ENCODE data around the gene CD8B. TPM values are rescaled to one million over a fixed set of nuclear protein-coding genes. Genes with fewer than 3 reads are reported as not detected.
A peak's percentile ranks its signal among the peaks of the same experiment; 100 is the strongest.
"Not testable (repeated sequence)": the region's sequence is repeated elsewhere in the genome, so short reads cannot be mapped to it uniquely, and the experiment has no call there.

CD8B gene
- total RNA-seq (2021; ENCODE audit: unreplicated experiment): 0.47 TPM
- polyA plus RNA-seq (2012): not detected in 2 replicates
- Bru-seq, nascent RNA: not detected
- BruChase-seq, experiment 1, labeled RNA remaining after a 6-hour chase: not detected
- not detected for BruChase-seq, experiment 2, labeled RNA remaining after a 2-hour chase
- long read RNA-seq: 0 reads

DNA sequence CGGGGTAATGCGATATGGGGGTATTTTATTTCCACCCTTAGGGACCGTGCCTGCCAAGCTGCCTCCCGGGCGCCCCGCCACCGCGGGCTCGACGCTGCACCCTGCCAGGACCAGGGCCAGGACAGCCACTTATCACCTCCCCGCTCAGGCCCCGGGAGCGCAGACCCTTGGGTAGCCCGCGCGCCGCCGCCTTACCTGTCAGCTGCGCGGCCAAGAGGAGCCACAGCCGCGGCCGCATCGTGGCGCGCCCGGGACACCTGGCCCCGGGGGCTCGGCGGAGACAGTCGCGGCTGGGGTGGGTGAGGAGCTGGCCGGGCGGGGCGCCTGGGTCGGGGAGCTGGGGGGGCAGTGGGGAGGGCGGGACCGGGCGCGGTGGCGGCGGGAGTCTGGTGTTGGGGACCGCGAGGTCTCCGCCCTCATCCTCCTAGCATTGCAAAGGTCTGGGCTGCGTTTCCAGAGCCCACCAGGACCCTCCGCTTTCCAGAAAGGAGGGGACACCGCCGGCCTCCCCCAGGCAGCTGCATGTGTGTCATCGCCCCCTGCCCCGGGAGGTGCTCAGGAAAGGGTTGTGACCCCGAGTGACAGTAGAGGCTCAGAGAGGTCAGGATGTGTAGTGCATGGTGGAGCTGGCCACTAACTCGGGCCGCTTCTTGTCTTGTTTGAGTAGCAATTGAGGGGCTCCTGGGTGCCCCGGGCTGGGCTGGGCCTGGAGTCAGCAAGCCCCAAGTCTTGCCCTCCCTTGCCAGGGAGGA, at the start of gene CD8B:
TSS of gene CD8B (minus strand) at position 259 of the 752 bp plus-strand sequence. CDS start at position 238, 21 bp downstream.
- BruUV-seq (replicated peaks); H3K4me1 ChIP-seq (ENCODE audit: control insufficient read depth in 1 of 2, insufficient read depth in 2 of 2, low read length in 2 of 2); H3K27me3 ChIP-seq (ENCODE audit: insufficient read depth, low read length); H3K36me3 ChIP-seq (ENCODE audit: control insufficient read depth in 1 of 2, insufficient read depth in 2 of 2, low read length in 2 of 2); H3K79me2 ChIP-seq (ENCODE audit: insufficient read depth, low read length); H3K9ac ChIP-seq (ENCODE audit: low read length); POLR2A ChIA-PET; H3K4me3 ChIP-seq (replicated peaks in 1 of 2; ENCODE audit: low read depth in 1 of 2, low read length in 2 of 2); H3K9me2 ChIP-seq (ENCODE audit: insufficient read depth); CTCF ChIA-PET; RAD21 ChIA-PET (ENCODE audit: low non-redundant PET in 1 of 2, low total read pairs in 2 of 2, uncharacterized antibody in 2 of 2, unreplicated experiment in 2 of 2); intact Hi-C loops (cut with micrococcal nuclease); DNase-seq (ENCODE audit: low read depth, low spot score); H2AFZ ChIP-seq (ENCODE audit: low read depth, low read length, poor library complexity, severe bottlenecking); H4K20me1 ChIP-seq (ENCODE audit: insufficient read depth); H3K4me2 ChIP-seq (ENCODE audit: low read length); H3K27ac ChIP-seq (ENCODE audit: low read depth, low read length); H3K9me3 ChIP-seq (ENCODE audit: control insufficient read depth in 1 of 2, insufficient read depth in 1 of 2, low read depth in 1 of 2, low read length in 2 of 2); ATAC-seq: not testable (repeated sequence)

DNA sequence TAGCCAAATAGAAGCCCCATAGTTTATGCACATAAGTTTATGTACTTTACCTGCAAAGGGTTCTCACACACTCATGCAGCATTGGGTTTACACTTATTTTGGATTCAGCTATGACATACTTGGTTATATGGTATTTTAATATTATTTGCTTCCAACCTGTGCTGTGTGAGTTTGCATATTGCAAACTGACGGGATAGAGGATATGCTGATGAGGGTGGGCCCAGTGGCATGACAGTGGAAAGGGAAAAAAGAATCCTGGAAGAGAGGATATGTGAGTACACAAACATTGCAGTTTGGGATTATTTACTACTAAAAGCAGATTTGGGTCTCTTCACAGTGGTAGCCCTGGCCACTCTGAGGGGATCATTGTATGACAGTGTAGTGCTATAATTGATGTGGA, 44.2 kb upstream of the CD8B start:
- H4K20me1 ChIP-seq (ENCODE audit: insufficient read depth); ATAC-seq; POLR2A ChIA-PET; H3K36me3 ChIP-seq (ENCODE audit: control insufficient read depth in 1 of 2, insufficient read depth in 2 of 2, low read length in 2 of 2); H3K4me2 ChIP-seq (ENCODE audit: low read length); DNase-seq (ENCODE audit: low read depth, low spot score); H3K9me3 ChIP-seq (ENCODE audit: control insufficient read depth in 1 of 2, insufficient read depth in 1 of 2, low read depth in 1 of 2, low read length in 2 of 2); H3K9ac ChIP-seq (ENCODE audit: low read length); H2AFZ ChIP-seq (ENCODE audit: low read depth, low read length, poor library complexity, severe bottlenecking); H3K27me3 ChIP-seq (ENCODE audit: insufficient read depth, low read length); H3K4me1 ChIP-seq (ENCODE audit: control insufficient read depth in 1 of 2, insufficient read depth in 2 of 2, low read length in 2 of 2); H3K9me2 ChIP-seq (ENCODE audit: insufficient read depth); H3K79me2 ChIP-seq (ENCODE audit: insufficient read depth, low read length); intact Hi-C loops (cut with micrococcal nuclease); H3K27ac ChIP-seq (ENCODE audit: low read depth, low read length); RAD21 ChIA-PET (ENCODE audit: low non-redundant PET in 1 of 2, low total read pairs in 2 of 2, uncharacterized antibody in 2 of 2, unreplicated experiment in 2 of 2); CTCF ChIA-PET; BruUV-seq (replicated peaks); H3K4me3 ChIP-seq (replicated peaks in 1 of 2; ENCODE audit: low read depth in 1 of 2, low read length in 2 of 2): not testable (repeated sequence)

DNA sequence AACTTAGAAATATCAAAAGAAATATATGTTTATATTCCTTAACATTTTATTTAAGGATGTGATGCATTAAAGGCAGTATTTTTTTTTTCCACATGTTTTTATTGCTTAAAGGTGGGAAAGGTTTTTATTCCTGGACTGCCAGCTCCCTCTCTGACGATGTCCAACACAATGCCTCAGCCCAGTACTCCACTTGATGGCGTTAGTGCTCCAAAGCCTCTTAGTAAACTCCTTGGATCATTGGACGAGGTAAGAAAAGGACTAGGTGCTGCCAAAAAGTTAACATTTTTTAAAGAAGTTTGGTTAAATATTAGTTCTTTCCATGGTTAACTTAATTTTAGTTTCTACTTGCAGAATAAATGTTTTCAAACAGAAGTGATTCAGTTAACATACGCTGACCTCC, 39.0 kb upstream of the CD8B start:
- H3K4me1 ChIP-seq (ENCODE audit: control insufficient read depth in 1 of 2, insufficient read depth in 2 of 2, low read length in 2 of 2); BruUV-seq (replicated peaks); H3K27ac ChIP-seq (ENCODE audit: low read depth, low read length); H3K79me2 ChIP-seq (ENCODE audit: insufficient read depth, low read length); H3K4me2 ChIP-seq (ENCODE audit: low read length); H3K27me3 ChIP-seq (ENCODE audit: insufficient read depth, low read length); H4K20me1 ChIP-seq (ENCODE audit: insufficient read depth); H3K9me2 ChIP-seq (ENCODE audit: insufficient read depth); POLR2A ChIA-PET; H3K4me3 ChIP-seq (replicated peaks in 1 of 2; ENCODE audit: low read depth in 1 of 2, low read length in 2 of 2); RAD21 ChIA-PET (ENCODE audit: low non-redundant PET in 1 of 2, low total read pairs in 2 of 2, uncharacterized antibody in 2 of 2, unreplicated experiment in 2 of 2); H3K9me3 ChIP-seq (ENCODE audit: control insufficient read depth in 1 of 2, insufficient read depth in 1 of 2, low read depth in 1 of 2, low read length in 2 of 2); intact Hi-C loops (cut with micrococcal nuclease); CTCF ChIA-PET; H3K36me3 ChIP-seq (ENCODE audit: control insufficient read depth in 1 of 2, insufficient read depth in 2 of 2, low read length in 2 of 2); H3K9ac ChIP-seq (ENCODE audit: low read length); H2AFZ ChIP-seq (ENCODE audit: low read depth, low read length, poor library complexity, severe bottlenecking): not testable (repeated sequence)
- DNase-seq (ENCODE audit: low read depth, low spot score): peak; percentile 4
- ATAC-seq: peak; percentile 80
- TF ChIP-seq RAD21 (IDR thresholded peaks at IDR 0.05; ENCODE audit: low read depth): peak; percentile 51
- TF ChIP-seq, protein P1, sequence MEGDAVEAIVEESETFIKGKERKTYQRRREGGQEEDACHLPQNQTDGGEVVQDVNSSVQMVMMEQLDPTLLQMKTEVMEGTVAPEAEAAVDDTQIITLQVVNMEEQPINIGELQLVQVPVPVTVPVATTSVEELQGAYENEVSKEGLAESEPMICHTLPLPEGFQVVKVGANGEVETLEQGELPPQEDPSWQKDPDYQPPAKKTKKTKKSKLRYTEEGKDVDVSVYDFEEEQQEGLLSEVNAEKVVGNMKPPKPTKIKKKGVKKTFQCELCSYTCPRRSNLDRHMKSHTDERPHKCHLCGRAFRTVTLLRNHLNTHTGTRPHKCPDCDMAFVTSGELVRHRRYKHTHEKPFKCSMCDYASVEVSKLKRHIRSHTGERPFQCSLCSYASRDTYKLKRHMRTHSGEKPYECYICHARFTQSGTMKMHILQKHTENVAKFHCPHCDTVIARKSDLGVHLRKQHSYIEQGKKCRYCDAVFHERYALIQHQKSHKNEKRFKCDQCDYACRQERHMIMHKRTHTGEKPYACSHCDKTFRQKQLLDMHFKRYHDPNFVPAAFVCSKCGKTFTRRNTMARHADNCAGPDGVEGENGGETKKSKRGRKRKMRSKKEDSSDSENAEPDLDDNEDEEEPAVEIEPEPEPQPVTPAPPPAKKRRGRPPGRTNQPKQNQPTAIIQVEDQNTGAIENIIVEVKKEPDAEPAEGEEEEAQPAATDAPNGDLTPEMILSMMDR (IDR thresholded peaks at IDR 0.05 in 2 of 3, conservative IDR thresholded peaks at IDR 0.05 in 1 of 3; ENCODE audit: borderline replicate concordance in 1 of 3, insufficient read depth in 1 of 3, low read depth in 2 of 3, low read length in 2 of 3): peak in 2 of 3 experiments; percentile 6 to 31; a peak in 1 of 6 replicates

DNA sequence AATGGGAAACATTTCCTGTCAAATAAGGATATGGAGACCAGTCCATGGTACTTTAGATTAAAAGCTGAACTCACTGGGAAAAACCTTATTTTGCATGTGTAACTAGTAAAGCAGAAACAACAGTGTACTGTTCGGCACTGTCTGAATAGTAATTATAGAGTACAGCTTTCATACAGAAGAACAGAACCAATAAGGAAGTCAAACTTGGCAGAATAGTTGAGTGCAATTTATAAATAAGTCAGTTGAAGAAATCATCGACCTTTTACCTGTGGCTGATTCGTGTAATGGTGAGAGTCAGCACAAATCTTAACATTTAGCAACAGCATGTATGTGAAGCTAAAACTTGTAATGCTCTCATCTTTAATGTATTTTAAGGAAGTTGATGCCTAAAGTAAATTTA, 24.3 kb upstream of the CD8B start:
- H3K4me3 ChIP-seq (replicated peaks in 1 of 2; ENCODE audit: low read depth in 1 of 2, low read length in 2 of 2); CTCF ChIA-PET; H3K9ac ChIP-seq (ENCODE audit: low read length); H3K27me3 ChIP-seq (ENCODE audit: insufficient read depth, low read length); H3K79me2 ChIP-seq (ENCODE audit: insufficient read depth, low read length); intact Hi-C loops (cut with micrococcal nuclease); DNase-seq (ENCODE audit: low read depth, low spot score); H3K27ac ChIP-seq (ENCODE audit: low read depth, low read length); H4K20me1 ChIP-seq (ENCODE audit: insufficient read depth); ATAC-seq; H3K4me2 ChIP-seq (ENCODE audit: low read length); RAD21 ChIA-PET (ENCODE audit: low non-redundant PET in 1 of 2, low total read pairs in 2 of 2, uncharacterized antibody in 2 of 2, unreplicated experiment in 2 of 2); H2AFZ ChIP-seq (ENCODE audit: low read depth, low read length, poor library complexity, severe bottlenecking); POLR2A ChIA-PET; BruUV-seq (replicated peaks); H3K4me1 ChIP-seq (ENCODE audit: control insufficient read depth in 1 of 2, insufficient read depth in 2 of 2, low read length in 2 of 2); H3K36me3 ChIP-seq (ENCODE audit: control insufficient read depth in 1 of 2, insufficient read depth in 2 of 2, low read length in 2 of 2); H3K9me3 ChIP-seq (ENCODE audit: control insufficient read depth in 1 of 2, insufficient read depth in 1 of 2, low read depth in 1 of 2, low read length in 2 of 2); H3K9me2 ChIP-seq (ENCODE audit: insufficient read depth): not testable (repeated sequence)
